A673 (cell line): ENCODE measurements around the gene FKBP5.

Experiments used
- EZH2 ChIP-seq: fragments of 200-600 bp; sonication (generic); IDR thresholded peaks from 2 replicates; pipeline ENCODE4 v1.6.1; 2017; ENCODE audit warnings: borderline replicate concordance, low read depth, mild to moderate bottlenecking, mixed read lengths, antibody characterized with exemption, low read length; ENCODE audit not compliant: poor library complexity, severe bottlenecking
- TF ChIP-seq, protein P1 (sequence below): fragments of 300-800, 200-600 bp; sonication (generic); conservative IDR thresholded peaks from 2 replicates; pipeline ENCODE4 v1.5.1; 2017; ENCODE audit warnings: low read depth, mild to moderate bottlenecking, antibody characterized with exemption, low read length, moderate library complexity, mixed read lengths

GRCh38 chr6:35723587-35723986, 34.9 kb upstream of the FKBP5 start:
- TF ChIP-seq, protein P1, sequence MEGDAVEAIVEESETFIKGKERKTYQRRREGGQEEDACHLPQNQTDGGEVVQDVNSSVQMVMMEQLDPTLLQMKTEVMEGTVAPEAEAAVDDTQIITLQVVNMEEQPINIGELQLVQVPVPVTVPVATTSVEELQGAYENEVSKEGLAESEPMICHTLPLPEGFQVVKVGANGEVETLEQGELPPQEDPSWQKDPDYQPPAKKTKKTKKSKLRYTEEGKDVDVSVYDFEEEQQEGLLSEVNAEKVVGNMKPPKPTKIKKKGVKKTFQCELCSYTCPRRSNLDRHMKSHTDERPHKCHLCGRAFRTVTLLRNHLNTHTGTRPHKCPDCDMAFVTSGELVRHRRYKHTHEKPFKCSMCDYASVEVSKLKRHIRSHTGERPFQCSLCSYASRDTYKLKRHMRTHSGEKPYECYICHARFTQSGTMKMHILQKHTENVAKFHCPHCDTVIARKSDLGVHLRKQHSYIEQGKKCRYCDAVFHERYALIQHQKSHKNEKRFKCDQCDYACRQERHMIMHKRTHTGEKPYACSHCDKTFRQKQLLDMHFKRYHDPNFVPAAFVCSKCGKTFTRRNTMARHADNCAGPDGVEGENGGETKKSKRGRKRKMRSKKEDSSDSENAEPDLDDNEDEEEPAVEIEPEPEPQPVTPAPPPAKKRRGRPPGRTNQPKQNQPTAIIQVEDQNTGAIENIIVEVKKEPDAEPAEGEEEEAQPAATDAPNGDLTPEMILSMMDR, result no peak
- TF ChIP-seq EZH2, result no peak
